NCI-H1092 treated with DMSO at 0.1 percent for 48 hours (cell line): ENCODE measurements around the gene SMYD5.
"Not testable (repeated sequence)": the region's sequence is repeated elsewhere in the genome, so short reads cannot be mapped to it uniquely, and the experiment has no call there.

ENCODE experiments used
- DNase-seq: peaks from one replicate; lab custom pipeline; 2025; lab: John Stamatoyannopoulos, UW

Gene SMYD5

DNA sequence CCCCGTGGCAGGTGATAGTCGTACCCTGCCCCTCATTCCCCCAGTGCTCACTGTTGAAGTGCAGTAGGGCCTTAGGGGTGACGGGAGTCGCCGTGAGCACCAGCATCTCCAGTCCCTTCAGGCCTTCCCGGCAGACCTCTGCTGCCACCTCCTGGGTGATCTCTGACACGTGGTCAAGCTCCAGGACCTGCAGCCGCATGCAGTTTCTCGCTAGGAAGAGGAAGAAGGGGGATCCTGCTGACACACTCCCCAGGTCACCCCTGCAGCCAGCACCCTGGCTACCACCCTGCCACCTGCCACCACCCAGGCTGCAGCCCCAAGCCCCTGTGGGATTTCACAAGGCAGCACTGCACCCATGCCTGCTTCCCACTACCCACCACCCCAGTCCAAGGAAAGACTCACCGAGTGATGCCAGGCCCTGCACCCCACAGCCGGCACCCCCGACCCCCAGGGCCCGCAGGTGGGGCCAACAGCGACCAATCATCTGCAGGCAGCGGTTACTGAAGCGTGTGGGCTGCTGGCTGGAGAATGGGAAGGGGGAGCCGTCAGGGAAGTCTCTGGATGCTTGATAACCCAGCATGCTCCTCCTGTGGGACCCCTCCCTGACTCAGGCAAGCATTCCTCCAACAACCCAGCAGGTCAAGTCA lies 46.4 kb downstream of the SMYD5 start:
- no peak for DNase-seq

DNA sequence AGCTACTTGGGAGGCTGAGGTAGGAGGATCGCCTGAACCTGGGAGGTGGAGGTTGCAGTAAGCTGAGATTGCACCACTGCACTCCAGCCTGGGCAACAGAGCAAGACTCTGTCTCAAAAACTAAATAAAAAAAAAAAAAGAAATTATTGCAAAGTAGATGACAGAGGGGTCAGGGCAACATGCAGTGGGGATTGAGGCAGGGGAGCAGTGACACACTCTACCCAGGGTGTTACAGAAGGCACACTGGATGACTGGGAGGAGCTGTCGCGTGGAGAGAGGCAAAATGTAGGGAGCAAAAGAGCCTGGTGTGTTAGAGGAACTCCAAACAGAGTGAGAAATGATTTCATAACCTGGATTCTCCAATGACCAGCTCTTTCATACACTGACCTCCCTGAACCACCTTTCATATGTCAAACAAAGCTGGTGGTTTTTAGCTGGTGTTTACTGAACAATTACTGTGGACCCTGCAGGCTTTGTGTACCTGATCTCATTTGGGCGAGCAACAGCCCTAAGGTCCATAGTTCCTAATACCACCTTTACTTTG lies 48.1 kb downstream of the SMYD5 start:
- no peak for DNase-seq

DNA sequence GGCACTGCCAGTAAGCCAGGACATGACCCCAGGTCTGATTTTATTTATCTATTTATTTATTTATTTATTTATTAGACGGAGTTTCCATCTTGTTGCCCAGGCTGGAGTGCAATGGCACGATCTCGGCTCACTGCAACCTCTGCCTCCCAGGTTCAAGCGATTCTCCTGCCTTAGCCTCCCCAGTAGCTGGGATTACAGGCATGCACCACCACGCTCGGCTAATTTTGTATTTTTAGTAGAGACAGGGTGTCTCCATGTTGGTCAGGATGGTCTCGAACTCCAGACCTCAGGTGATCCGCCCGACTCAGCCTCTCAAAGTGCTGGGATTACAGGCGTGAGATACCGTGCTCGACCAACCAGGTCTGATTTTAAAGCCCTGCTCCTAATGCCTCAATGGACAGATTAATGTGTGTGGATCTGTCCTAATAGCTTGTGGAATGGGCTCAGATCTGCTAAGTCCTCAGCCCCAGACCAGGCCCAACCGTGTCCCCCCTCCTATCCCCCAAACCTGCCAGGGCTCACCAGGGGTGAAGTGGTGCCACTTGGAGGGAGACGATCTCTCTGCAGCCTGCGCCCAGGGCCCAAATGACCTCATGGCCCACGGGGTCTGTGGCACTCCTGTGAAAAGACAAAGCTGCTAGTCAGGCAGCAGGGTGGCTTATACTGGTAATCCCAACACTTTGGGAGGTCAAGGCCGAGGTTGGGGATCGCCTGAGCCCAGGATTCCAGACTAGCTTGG lies 48.8 kb downstream of the SMYD5 start:
- DNase-seq: not testable (repeated sequence)

DNA sequence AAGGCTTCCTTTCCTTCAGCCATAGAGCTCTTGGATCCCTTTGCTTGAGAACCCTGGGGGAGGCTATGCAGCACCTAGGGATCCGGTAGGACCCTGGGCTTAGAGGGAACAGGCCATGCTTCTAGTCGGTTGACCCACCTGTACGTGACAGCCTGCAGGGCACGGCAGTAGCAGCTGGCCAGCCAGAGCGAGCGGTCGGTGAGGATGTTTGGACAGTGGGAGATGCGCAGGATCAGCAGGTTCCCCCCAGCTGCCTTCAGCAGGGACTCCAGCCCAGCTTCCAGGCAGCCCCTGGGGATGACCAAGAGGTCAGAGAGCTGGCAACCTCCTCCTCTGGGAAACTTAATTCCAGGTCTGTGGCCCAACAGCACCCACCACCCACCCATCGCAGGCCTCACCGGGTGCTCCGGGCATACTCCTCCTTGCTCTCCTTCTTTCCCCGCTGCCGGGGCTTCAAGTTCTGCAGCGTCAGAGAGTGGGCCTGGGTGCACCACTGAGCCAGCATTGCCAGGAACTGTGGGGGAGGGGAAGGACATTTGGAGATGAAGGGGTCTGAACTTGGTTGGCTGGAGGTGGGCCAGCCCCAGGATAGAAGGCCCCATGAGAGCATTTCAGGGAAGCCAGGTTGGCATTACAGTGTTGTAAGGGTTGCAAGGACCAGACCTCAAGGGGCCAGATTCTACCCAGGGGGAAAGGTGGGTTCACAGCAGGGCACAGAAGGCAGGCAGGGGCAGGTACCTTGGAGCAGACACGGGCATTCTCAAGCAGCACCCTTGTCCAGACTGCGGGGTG lies 49.7 kb downstream of the SMYD5 start:
- no peak for DNase-seq

DNA sequence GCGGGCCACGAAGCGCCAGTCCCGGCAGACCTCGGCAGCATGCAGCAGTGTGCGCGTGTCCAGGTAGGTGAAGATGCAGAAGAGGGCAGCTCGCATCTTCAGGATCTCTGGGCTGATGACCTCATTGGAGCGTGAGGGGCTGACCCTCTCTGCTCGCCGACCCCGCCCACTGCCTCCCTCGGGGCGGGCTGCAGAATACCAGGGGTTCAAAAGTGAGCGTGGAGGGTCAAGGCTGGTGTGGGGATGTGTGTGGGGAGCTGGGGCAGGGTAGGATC lies 50.2 kb downstream of the SMYD5 start:
- no peak for DNase-seq

DNA sequence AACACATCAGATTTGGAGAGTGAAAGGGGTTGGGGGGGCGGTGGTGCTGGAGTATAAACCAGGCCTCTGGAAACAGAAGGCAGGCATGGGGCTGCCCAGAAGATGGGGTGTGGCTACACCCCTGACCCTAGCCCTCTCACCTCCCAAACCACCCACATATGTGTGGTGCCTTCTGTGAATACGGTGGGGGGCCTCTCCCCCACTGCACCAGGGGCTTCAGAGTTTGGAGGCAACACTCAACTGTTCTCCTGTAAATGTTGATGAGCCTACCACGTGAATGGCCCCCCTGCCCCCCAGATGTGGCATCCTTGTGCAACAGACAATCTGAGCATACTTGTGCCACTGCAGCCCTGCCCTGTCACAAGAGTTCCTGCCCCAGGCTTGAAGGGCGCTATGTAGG lies 50.7 kb downstream of the SMYD5 start:
- no peak for DNase-seq

DNA sequence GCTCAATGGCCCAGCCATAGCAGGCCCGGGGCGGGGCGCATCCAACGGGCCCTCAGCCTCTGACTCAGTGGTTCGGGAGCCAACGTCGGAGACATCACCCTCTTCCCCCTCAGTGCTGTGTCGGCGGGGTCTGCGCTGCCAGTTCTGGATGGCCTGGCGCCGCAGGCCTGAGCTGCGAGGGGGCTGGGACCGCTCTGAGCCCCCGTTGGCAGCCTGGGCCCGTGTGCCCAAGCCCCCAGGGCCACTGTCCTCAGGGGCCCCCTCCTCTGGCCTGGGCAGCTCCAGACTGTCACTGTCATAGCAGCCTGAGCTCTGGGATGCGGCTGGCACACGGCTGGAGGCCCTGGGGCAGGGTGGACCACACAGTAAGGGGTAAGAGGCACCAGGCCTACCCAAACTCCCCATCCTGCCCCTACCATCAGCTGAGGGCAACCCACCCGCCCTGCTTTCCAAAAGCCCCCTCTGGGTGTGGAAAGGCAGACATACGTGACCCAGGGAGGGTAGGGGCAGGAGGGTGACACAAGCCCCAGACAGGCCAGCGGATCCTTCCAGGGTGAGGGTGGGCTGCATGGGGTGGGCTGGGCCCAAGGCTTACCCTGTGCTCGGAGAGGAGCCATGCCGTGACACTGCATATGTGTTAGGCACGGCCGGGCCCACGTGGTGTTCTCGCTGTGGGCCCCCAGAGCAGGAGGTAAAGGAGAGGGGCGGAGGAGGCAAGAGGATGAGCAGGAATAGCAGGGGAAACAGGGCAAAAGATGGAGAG lies 51.4 kb downstream of the SMYD5 start:
- no peak for DNase-seq

DNA sequence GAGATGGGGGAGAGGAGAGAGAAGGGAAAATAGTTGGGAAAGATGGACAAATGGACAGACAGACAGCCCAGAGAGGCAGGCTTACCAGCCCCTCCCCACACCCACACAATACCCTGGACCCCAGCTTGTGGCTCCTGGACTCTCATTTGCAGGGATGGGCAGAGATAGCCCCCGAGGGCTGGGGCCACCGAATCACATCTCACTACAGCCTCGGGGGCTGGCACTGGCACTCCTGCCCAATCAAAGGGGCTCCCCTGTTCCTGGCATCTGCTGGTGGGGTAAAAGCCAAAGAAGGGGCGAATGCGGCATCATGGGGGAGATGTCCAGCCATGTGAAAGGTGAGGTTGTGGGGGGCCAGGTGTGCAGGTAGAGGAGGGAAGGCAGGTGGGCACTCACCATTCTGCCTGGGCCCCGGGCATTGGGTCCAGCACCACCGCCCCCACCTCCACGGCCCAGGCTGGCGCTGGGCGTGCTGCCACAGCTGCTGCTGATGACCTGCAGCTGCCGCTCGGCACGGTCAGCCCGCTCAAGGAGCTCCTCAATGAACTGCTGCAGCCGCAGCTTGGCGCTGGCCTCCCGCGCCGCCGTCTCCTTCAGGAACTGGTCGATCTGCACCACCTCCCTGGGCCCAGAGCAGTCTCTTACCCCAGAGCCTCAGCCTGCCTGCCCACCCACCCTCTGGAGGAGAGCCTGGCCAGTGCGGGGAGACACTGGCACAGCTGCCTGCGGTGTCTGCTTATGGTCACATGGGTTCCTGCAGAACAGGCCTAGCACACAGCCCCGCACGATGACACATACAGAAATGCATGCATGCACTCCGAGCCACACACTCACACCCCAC lies 52.2 kb downstream of the SMYD5 start:
- peak; percentile 22 for DNase-seq

DNA sequence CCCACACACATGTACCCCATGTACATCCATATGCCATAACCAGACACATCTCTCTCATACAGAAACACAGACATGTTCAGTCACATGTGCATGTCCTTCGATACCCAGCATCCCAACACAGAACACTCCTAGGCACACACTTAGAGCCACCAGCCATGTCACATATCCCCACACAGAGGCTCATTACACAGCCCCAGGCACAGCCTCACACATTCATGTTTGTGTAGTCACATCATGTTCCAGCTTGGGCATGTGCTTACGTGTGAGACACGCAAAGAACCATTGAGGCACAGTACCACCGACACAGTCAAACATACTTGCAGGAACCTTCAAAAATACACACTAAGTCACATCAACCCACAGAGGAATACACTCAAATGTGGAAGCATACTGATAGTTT lies 53.0 kb downstream of the SMYD5 start:
- DNase-seq: no peak

DNA sequence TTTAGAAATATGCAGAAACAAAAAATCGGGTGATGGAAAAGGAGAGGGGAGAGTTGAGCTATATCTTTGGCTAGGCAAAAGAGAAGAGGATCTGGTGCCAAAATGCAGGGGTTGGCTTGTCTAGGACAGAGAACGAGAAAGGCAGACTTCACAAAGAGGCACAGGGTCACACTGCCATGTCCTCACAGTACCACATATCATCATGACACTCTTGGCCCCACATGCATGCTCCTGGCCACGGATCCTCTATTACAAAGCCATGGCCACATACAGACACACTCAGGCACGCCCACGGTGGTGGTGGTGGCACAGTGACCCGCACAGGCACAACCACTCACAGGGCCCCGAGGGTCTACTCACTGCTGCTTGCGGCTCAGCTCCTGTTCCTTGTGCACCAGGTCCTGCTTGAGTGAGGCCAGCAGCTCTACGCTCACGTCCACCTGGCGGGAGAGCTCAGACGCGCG lies 54.4 kb downstream of the SMYD5 start:
- no peak for DNase-seq

DNA sequence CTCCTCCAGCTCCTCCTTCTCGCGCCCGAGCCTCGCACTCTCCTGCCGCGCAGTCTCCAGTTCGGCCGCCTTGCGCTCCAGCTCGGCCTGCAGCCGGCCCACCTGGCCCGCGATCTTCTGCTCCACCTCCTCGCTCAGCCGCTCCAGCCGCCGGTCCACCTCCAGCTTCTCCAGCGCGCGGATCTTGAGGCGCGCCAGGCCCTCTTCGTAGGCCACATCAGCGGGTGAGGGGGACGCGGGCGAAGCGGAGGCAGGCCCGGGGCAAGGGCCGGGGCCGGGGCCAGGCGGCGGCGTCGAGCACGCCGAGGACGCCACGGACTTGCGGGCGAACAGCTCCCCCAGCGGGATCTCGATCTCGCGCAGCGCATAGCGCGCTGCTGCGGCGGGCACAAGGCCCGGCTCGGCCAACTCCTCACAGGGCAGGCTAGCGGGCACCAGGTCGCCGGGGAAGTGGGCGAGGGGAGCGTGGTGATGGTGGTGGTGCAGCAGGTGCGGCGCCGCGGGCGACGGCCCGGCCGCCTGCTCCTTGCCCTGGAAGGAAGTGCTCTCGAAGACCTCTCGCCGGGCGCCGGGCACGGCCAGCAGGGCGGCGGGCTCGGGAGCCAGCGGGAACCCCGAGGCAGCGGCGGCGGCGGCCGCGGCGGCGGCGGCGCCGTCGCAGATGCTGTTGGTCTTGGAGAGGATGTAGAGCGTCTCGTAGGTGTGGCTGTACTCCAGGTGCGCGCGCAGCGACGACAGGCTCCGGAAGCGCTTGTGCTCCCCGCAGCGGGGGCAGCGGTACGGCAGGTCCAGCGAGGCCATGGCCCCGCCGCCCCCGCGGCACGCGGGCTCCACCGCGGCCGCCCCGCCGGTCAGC lies 55.0 kb downstream of the SMYD5 start:
- DNase-seq: peak; percentile 78

DNA sequence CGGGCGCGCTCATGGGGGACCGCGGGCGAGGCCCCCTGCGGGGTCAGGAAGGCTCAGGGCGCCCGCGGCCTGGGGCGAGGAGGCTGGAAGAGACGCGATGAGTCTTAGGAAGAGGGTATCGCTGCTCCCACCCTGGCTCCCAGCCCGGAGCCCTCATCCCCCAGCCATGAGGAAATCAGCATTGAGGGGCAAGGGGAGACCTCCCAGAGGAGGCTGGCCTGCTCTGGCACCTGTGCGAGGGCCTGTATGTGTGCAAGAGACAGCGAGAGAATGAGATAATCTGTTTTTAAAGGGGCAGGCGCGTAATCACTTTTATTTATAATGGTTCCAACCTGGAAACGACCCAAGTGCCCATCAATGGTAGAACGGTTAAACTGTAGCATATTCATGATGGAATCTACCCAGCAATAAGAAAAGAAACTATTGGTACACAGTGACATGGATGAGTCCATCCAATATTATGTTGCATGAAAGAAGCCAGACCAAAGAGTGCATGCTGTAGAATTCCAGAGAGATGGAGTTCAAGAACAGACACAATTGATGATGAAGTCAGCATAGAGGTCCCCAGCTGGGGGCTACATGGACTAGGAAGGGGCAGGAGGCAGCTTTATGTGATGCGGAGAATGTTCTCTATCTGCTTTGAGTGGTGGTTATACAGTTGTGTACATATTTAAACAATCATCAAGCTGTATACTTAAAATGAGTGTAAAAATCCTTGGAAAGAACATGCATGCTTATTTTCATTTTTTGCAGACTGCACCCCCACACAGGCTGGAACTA lies 55.8 kb downstream of the SMYD5 start:
- no peak for DNase-seq

DNA sequence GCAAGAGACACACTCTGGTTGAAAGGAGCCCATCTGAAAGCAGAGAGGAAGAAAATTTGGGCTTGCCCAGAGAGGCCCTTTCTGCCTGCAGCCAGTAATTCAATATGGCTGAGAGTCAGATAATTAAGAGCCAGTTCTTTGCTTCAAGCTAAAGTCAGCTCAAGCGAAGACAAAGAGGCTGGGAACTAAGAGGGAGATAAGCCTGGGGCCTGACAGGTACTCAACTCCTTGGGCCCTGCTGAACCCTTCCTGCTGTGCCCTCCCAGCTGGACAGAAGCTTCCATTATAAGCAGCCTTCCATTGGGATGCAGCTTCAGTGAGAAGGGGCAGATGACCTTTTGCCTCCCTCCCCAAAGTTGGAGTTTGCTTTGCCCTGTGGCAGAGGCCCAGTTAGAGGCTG lies 58.2 kb downstream of the SMYD5 start:
- DNase-seq: no peak
